Thoracic aorta (tissue), 2 donors: Measurements from ENCODE around the gene GPHB5. TPM values are rescaled to one million over a fixed set of nuclear protein-coding genes. Genes with fewer than 3 reads are reported as not detected.

Experiments
- ATAC-seq: fragments of 150-250 bp; one replicate; pipeline ENCODE4 v1.8.0; 2017; ENCODE audit warnings: low read depth; ENCODE audit not compliant: insufficient number of reproducible peaks, low FRiP score
- DNase-seq: peaks from one replicate; pipeline ENCODE4 v3.0.0-alpha.2; 2020; ENCODE audit warnings: low spot score
- H3K27ac ChIP-seq, 2 donors: fragments of 200-600 bp; sonication (generic); 1 replicate in 1 of 2; 2 replicates in 1 of 2; pipeline ENCODE4 v1.5.1; 2016; ENCODE audit warnings: mild to moderate bottlenecking in 2 of 2, moderate library complexity in 2 of 2
- H3K27me3 ChIP-seq: fragments of 200-600 bp; sonication (generic); replicated peaks from 2 replicates; pipeline ENCODE4 v1.6.0; 2016; ENCODE audit warnings: mild to moderate bottlenecking; ENCODE audit not compliant: insufficient read depth
- H3K36me3 ChIP-seq: fragments of 200-600 bp; sonication (generic); one replicate; pipeline ENCODE4 v1.5.1; 2016
- H3K4me1 ChIP-seq, 2 donors: fragments of 200-600 bp; sonication (generic); 1 replicate in 1 of 2; 2 replicates in 1 of 2; pipeline versions ENCODE4 v1.5.1 to v1.6.0; 2016; ENCODE audit warnings: low read depth in 2 of 2, mild to moderate bottlenecking in 1 of 2; ENCODE audit not compliant: control insufficient read depth in 1 of 2
- H3K4me3 ChIP-seq: fragments of 200-600 bp; sonication (generic); 2 replicates; pipeline ENCODE4 v1.5.1; 2016; ENCODE audit warnings: mild to moderate bottlenecking
- H3K9me3 ChIP-seq: fragments of 200-600 bp; sonication (generic); 2 replicates; pipeline ENCODE4 v1.5.1; 2016
- CTCF ChIP-seq: fragments of 200-600 bp; sonication (generic); IDR thresholded peaks from one replicate; pipeline ENCODE4 v1.5.1; 2019; ENCODE audit warnings: antibody characterized with exemption
- total RNA-seq, 2 donors: library from RNA; depleted of rRNA; stranded (reverse); fragments of >200 nt; gene quantifications; one replicate each; pipeline versions ENCODE4 v1.1.0 to v1.2.3, GENCODE V29; 2016

Gene GPHB5
- total RNA-seq, 2 donors from 2014 or later = not detected

- H3K27ac ChIP-seq = peak overlapping the region; percentile 64 to 82
- no peaks in the 10 kb centered on the region for H3K36me3 ChIP-seq
- ATAC-seq = no peak
- no peak for DNase-seq
- H3K4me3 ChIP-seq = peak overlapping the region; percentile 64
- H3K27me3 ChIP-seq = no peaks in the 10 kb centered on the region
- H3K9me3 ChIP-seq = no peaks in the 10 kb centered on the region
- H3K4me1 ChIP-seq = peaks cover 0 to 5% of the 10 kb centered on the region in 2 donors
- no peak for TF ChIP-seq CTCF
These were observed 23.5 kb downstream of the GPHB5 start for GRCh38 chr14:63295231-63295685.

- ATAC-seq = no peak
- no peaks in the 10 kb centered on the region for H3K36me3 ChIP-seq
These were observed 25.9 kb downstream of the GPHB5 start for GRCh38 chr14:63292805-63293204.

GRCh38 chr14:63290741-63291430 is 27.8 kb downstream of the GPHB5 start:
- TF ChIP-seq CTCF = no peak
- Histone ChIP-seq H3K36me3 (peaks cover 3% of the 10 kb centered on the region), H3K27ac (no peak overlapping the region), H3K9me3 (no peaks in the 10 kb centered on the region), H3K27me3 (no peaks in the 10 kb centered on the region), H3K4me3 (no peak overlapping the region), H3K4me1 (no peaks in the 10 kb centered on the region)
- DNase-seq (no peak), ATAC-seq (no peak)

More at GRCh38 chr14:63292805-63293204, 25.9 kb downstream of the GPHB5 start:
- H3K4me3 ChIP-seq = no peak overlapping the region
- H3K9me3 ChIP-seq = no peaks in the 10 kb centered on the region
- peaks cover 0 to 5% of the 10 kb centered on the region in 2 donors for H3K4me1 ChIP-seq
- no peak for TF ChIP-seq CTCF
- no peak for DNase-seq
- H3K27me3 ChIP-seq = no peaks in the 10 kb centered on the region
- H3K27ac ChIP-seq = no peak overlapping the region

GRCh38 chr14:63288853-63289252 is 29.9 kb downstream of the GPHB5 start:
- no peak overlapping the region for H3K27ac ChIP-seq
- no peaks in the 10 kb centered on the region for H3K27me3 ChIP-seq
- H3K4me1 ChIP-seq = no peaks in the 10 kb centered on the region
- H3K4me3 ChIP-seq = no peak overlapping the region
- no peak for ATAC-seq
- H3K9me3 ChIP-seq = no peaks in the 10 kb centered on the region
- H3K36me3 ChIP-seq = peaks cover 3% of the 10 kb centered on the region
- DNase-seq = no peak
- no peak for TF ChIP-seq CTCF

GRCh38 chr14:63287666-63288483 is 30.9 kb downstream of the GPHB5 start:
- Histone ChIP-seq H3K27me3 (no peaks in the 10 kb centered on the region), H3K4me3 (no peak overlapping the region), H3K27ac (no peak overlapping the region), H3K9me3 (no peaks in the 10 kb centered on the region), H3K36me3 (peaks cover 3% of the 10 kb centered on the region), H3K4me1 (no peaks in the 10 kb centered on the region)
- ATAC-seq (no peak), DNase-seq (no peak)
- no peak for TF ChIP-seq CTCF
